NCI-H82 treated with DMSO at 0.1 percent for 48 hours (cell line): ENCODE results near the gene ZNF860.
"Not testable (repeated sequence)": the region's sequence is repeated elsewhere in the genome, so short reads cannot be mapped to it uniquely, and the experiment has no call there.

ENCODE experiments used
- DNase-seq: peaks from one replicate; lab custom pipeline; 2025; ENCODE audit not compliant: unreplicated experiment; lab: John Stamatoyannopoulos, UW

The ZNF860 gene

GRCh38 chr3:31960793-31961431, 20.6 kb upstream of the ZNF860 start:
- DNase-seq = no peak

GRCh38 chr3:31962801-31963205, 18.7 kb upstream of the ZNF860 start:
- DNase-seq = no peak

GRCh38 chr3:31966978-31967591, 14.5 kb upstream of the ZNF860 start:
- DNase-seq = no peak

- DNase-seq = no peak
Observed at GRCh38 chr3:31967592-31967991, 14.0 kb upstream of the ZNF860 start.

- no peak for DNase-seq
Observed at GRCh38 chr3:31968369-31968926, 13.1 kb upstream of the ZNF860 start.

GRCh38 chr3:31968927-31969418, 12.6 kb upstream of the ZNF860 start:
- no peak for DNase-seq

- no peak for DNase-seq
Observed at GRCh38 chr3:31971607-31972006, 9.9 kb upstream of the ZNF860 start.

- no peak for DNase-seq
Observed at GRCh38 chr3:31973081-31973480, 8.5 kb upstream of the ZNF860 start.

GRCh38 chr3:31973837-31974236, 7.7 kb upstream of the ZNF860 start:
- DNase-seq = no peak

- no peak for DNase-seq
Observed at GRCh38 chr3:31974471-31974870, 7.1 kb upstream of the ZNF860 start.

- no peak for DNase-seq
Observed at GRCh38 chr3:31974964-31975363, 6.6 kb upstream of the ZNF860 start.

- DNase-seq = no peak
Observed at GRCh38 chr3:31976302-31976701, 5.2 kb upstream of the ZNF860 start.

GRCh38 chr3:31977736-31978135, 3.8 kb upstream of the ZNF860 start:
- no peak for DNase-seq

GRCh38 chr3:31978553-31978952, 3.0 kb upstream of the ZNF860 start:
- no peak for DNase-seq

- no peak for DNase-seq
Observed at GRCh38 chr3:31979001-31979697, 2.4 kb upstream of the ZNF860 start.

- DNase-seq = no peak
Observed at GRCh38 chr3:31980530-31981205, 882 bp upstream of the ZNF860 start.

GRCh38 chr3:31984321-31984720, 2.8 kb downstream of the ZNF860 start:
- no peak for DNase-seq

GRCh38 chr3:31985831-31986230, 4.3 kb downstream of the ZNF860 start:
- DNase-seq = no peak

- DNase-seq = no peak
Observed at GRCh38 chr3:31988271-31988670, 6.7 kb downstream of the ZNF860 start.

- DNase-seq = not testable (repeated sequence)
Observed at GRCh38 chr3:31992995-31993394, 11.4 kb downstream of the ZNF860 start.

- DNase-seq = no peak
Observed at GRCh38 chr3:31993843-31994242, 12.3 kb downstream of the ZNF860 start.
